ENCODE results near the gene RHEBL1. TPM values are rescaled to one million over a fixed set of nuclear protein-coding genes. Genes with fewer than 3 reads are reported as not detected.

Gene RHEBL1
- total RNA-seq, 1 donor from 2014 or later: 3.2 TPM

DNA sequence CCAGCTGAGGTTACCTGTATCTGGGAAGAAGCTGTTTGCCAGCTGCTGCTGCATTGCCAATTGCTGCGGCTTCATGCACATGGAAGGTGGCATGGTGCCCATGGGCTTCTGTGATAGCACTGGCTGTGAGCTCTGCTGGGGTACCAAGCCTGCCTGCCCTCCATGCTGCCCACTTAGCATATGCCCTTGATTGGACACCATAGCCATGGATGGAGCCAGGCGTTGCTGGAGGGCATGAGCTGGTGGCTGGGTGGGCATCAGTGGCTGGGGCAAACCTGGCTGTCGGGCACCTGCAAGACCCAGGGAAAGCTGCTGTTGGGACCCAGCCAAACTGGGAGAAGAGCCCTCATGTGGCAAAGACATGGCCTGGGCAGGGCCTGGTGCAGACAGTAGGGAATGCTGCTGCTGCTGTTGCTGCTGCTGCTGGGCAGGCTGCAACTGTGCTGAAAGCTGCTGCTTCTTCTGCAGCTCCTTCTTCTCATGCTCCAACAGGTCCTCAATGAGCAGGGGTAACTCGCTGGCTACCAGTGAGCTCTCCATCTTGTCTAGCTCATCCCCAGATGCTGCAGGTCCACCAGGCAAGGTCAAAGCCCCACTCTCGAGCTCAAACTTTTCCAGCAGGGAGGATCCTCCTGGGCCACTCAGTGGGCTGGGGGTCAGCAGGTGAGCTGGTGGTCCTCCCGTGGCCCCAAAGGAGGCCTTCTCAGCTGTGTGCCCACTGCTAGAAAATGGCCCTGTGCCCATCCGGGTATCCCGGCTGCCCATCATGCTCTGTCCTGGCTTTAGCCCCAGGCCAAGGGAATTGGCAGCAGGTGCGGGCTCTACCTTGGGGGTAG, 32.5 kb downstream of the RHEBL1 start:
- TF ChIP-seq, protein P1, sequence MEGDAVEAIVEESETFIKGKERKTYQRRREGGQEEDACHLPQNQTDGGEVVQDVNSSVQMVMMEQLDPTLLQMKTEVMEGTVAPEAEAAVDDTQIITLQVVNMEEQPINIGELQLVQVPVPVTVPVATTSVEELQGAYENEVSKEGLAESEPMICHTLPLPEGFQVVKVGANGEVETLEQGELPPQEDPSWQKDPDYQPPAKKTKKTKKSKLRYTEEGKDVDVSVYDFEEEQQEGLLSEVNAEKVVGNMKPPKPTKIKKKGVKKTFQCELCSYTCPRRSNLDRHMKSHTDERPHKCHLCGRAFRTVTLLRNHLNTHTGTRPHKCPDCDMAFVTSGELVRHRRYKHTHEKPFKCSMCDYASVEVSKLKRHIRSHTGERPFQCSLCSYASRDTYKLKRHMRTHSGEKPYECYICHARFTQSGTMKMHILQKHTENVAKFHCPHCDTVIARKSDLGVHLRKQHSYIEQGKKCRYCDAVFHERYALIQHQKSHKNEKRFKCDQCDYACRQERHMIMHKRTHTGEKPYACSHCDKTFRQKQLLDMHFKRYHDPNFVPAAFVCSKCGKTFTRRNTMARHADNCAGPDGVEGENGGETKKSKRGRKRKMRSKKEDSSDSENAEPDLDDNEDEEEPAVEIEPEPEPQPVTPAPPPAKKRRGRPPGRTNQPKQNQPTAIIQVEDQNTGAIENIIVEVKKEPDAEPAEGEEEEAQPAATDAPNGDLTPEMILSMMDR (IDR thresholded peaks at IDR 0.05; ENCODE audit: unreplicated experiment): no peak
- H3K4me3 Mint-ChIP-seq (ENCODE audit: unreplicated experiment): no peak overlapping the region
- H3K4me1 Mint-ChIP-seq (ENCODE audit: unreplicated experiment): no peaks in the 10 kb centered on the region
- no peak overlapping the region for H3K27ac Mint-ChIP-seq (ENCODE audit: unreplicated experiment)
- peaks cover 53% of the 10 kb centered on the region for H3K36me3 Mint-ChIP-seq (ENCODE audit: low read depth, unreplicated experiment)
- no peak for DNase-seq (ENCODE audit: low spot score)
- no peaks in the 10 kb centered on the region for H3K9me3 Mint-ChIP-seq (ENCODE audit: unreplicated experiment)
- H3K27me3 Mint-ChIP-seq (ENCODE audit: unreplicated experiment): peaks cover 17% of the 10 kb centered on the region

DNA sequence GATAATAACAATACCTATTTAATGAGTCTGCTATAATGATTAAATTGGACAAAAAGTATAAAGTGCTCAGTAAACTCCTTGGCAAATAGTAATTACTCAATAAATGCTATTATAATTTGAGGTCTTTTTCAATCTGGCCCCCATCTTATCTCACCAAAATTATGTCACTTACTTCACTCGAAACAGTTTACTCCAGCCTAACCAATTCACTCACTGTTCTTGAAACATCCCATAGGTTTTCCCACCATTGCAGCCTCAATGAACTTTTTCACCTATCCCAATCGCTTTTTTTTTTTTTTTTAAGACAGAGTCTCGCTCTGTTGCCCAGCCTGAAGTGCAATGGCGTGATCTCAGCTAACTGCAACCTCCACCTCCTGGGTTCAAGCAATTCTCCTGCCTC, 33.8 kb downstream of the RHEBL1 start:
- Mint-ChIP-seq H3K36me3 (ENCODE audit: low read depth, unreplicated experiment) (peaks cover 48% of the 10 kb centered on the region), H3K9me3 (ENCODE audit: unreplicated experiment) (no peaks in the 10 kb centered on the region), H3K27ac (ENCODE audit: unreplicated experiment) (peak overlapping the region; percentile 34), H3K27me3 (ENCODE audit: unreplicated experiment) (peaks cover 17% of the 10 kb centered on the region), H3K4me3 (ENCODE audit: unreplicated experiment) (peak overlapping the region; percentile 38), H3K4me1 (ENCODE audit: unreplicated experiment) (no peaks in the 10 kb centered on the region)
- TF ChIP-seq, protein P1 (IDR thresholded peaks at IDR 0.05; ENCODE audit: unreplicated experiment): no peak
- DNase-seq (ENCODE audit: low spot score): no peak

DNA sequence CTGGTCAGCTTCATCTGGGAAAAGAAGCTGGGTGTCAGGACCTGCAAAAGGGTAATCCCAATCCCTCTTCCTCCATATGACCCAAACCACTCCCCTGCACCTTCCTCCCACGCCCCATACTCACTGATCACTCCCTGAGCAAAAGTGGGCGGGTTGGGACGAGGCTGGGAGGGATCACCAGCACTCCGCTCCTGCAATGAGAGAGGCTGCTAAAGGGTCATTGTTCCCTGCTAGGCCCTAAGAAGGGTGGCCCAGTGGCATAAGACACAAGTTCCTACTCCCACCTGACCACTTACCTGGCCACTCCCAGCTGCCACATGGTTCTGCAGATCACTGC, 35.5 kb downstream of the RHEBL1 start:
- no peak overlapping the region for H3K27ac Mint-ChIP-seq (ENCODE audit: unreplicated experiment)
- H3K27me3 Mint-ChIP-seq (ENCODE audit: unreplicated experiment): peaks cover 18% of the 10 kb centered on the region
- H3K36me3 Mint-ChIP-seq (ENCODE audit: low read depth, unreplicated experiment): peaks cover 61% of the 10 kb centered on the region
- no peak overlapping the region for H3K4me3 Mint-ChIP-seq (ENCODE audit: unreplicated experiment)
- no peak for DNase-seq (ENCODE audit: low spot score)
- no peaks in the 10 kb centered on the region for H3K9me3 Mint-ChIP-seq (ENCODE audit: unreplicated experiment)
- TF ChIP-seq, protein P1 (IDR thresholded peaks at IDR 0.05; ENCODE audit: unreplicated experiment): no peak
- H3K4me1 Mint-ChIP-seq (ENCODE audit: unreplicated experiment): no peaks in the 10 kb centered on the region

DNA sequence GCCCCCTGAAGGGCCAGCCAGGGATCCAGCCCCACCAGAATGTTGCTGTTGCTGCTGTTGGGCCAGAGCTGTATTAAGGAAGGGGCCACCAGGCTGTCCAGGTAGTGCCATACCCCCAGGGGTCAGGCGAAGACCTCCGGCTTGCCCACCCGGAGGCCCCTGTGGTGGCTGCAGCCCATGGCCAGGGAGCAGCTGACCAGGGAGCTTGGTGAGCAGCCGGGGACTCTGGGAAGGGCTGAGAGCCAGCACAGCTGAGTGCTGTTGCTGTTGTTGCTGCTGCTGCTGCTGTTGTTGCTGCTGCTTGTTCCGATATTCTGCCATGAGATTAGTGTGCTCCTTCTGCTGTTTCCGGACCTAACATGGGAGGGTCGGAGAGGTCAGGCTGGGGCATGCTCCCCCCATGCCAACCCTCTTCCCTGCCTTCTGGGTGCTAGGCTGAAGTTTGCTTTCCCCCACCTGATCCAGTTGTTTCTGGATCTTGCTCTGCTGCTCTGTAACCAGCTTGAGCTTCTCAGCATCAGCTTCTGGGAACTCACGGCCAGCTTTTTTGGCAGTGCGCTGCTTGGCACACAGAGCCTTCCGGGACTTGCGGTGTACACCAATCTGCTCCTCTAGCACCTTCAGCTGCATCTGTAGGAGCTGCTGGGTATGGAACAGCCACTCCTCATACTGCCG, 36.0 kb downstream of the RHEBL1 start:
- TF ChIP-seq, protein P1 (IDR thresholded peaks at IDR 0.05; ENCODE audit: unreplicated experiment): no peak
- Mint-ChIP-seq H3K36me3 (ENCODE audit: low read depth, unreplicated experiment) (peaks cover 60% of the 10 kb centered on the region), H3K27ac (ENCODE audit: unreplicated experiment) (peak overlapping the region; percentile 50), H3K27me3 (ENCODE audit: unreplicated experiment) (peaks cover 18% of the 10 kb centered on the region), H3K4me1 (ENCODE audit: unreplicated experiment) (no peaks in the 10 kb centered on the region), H3K9me3 (ENCODE audit: unreplicated experiment) (no peaks in the 10 kb centered on the region), H3K4me3 (ENCODE audit: unreplicated experiment) (peak overlapping the region; percentile 71)
- DNase-seq (ENCODE audit: low spot score): no peak

Data from endothelial cell (in vitro differentiated cells).